ENCODE data around the gene ZNF611.

DNA sequence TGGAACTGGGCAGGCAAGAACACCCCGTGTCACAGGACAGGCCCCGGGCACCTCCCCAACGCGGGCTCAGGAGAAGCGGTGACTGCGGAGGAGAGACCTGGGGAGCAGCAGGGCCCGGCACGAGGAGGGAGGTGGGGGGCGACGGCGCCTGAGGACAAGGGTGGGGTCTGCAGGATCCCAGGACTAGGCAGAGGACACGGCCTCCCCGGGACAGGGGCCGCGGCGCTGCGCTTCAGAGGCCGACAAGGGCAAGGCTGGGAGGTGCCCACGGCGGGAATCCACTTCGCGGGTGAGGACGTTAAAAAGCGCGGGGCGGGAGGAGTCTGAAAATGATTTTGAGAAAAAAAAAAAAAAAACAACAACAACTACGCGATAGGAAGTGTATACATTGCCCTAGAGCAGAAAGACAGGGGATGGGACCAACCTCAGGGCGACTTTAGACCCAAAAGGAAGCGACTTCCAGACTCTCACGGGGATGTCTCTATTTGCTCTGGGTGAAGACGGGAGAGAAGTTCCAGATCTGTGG is 44.9 kb downstream of the ZNF611 start:
- TF ChIP-seq, protein P1, sequence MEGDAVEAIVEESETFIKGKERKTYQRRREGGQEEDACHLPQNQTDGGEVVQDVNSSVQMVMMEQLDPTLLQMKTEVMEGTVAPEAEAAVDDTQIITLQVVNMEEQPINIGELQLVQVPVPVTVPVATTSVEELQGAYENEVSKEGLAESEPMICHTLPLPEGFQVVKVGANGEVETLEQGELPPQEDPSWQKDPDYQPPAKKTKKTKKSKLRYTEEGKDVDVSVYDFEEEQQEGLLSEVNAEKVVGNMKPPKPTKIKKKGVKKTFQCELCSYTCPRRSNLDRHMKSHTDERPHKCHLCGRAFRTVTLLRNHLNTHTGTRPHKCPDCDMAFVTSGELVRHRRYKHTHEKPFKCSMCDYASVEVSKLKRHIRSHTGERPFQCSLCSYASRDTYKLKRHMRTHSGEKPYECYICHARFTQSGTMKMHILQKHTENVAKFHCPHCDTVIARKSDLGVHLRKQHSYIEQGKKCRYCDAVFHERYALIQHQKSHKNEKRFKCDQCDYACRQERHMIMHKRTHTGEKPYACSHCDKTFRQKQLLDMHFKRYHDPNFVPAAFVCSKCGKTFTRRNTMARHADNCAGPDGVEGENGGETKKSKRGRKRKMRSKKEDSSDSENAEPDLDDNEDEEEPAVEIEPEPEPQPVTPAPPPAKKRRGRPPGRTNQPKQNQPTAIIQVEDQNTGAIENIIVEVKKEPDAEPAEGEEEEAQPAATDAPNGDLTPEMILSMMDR (IDR thresholded peaks at IDR 0.05) = no peak
- TF ChIP-seq POLR2A (IDR thresholded peaks at IDR 0.05; ENCODE audit: low read depth) (no peak), EP300 (IDR thresholded peaks at IDR 0.05) (no peak)

Data from esophagus muscularis mucosa (tissue), 4 donors.